HG03460 (cell line): Measurements from ENCODE around the gene PRDM16.
"Not testable (repeated sequence)": the region's sequence is repeated elsewhere in the genome, so short reads cannot be mapped to it uniquely, and the experiment has no call there.

Source experiments
- ATAC-seq: cut with Tn5 transposase; IDR thresholded peaks from one replicate; pipeline ENCODE4 v1.9.1; 2021; ENCODE audit not compliant: unreplicated experiment

Gene PRDM16

DNA sequence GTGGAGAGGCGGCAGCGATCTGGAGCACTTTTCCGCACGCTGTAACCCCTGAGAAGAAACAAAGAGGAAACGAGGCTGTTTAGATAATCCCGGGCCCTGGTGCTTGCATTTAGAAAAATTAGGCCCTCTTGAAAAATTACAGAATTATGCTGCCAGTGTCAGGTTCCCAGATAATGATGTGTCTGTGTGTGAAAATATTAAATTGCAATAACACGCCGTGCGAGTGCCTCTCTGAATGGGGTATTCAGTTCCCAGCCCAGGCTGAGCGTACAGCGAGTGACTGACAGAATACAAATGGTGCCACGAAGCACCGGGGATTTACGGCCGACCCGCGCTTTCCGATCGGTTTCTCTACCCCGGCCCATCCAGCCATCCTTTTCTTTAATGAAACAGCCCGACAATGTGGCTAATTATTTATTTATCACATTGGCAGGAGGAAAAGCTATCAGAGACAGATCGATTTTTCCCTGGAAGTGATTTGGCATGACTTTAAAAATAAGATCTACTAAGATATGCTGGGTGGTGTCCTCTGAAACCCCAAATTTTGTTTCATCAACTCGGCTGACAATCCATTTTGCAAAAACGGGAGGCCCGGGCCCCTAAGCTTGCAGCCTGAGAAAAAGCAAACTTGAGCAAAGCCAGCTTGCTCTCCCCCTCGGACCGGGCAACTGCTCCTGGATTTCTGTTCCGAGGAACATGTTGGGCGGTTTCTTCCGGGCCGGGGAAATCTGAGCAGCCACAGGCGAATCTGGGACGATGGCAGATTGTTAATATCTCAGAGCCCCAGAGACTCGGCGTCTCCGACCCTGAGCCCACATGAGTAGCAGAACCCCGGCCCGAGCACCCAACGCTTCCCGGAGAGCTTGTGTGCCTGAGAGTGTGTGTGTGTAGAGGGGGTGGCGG, 11.3 kb downstream of the PRDM16 start:
- no peak for ATAC-seq

GRCh38 chr1:3081171-3081683, 12.2 kb downstream of the PRDM16 start:
- no peak for ATAC-seq

- no peak for ATAC-seq
Observed at GRCh38 chr1:3082051-3082450, 13.0 kb downstream of the PRDM16 start.

DNA sequence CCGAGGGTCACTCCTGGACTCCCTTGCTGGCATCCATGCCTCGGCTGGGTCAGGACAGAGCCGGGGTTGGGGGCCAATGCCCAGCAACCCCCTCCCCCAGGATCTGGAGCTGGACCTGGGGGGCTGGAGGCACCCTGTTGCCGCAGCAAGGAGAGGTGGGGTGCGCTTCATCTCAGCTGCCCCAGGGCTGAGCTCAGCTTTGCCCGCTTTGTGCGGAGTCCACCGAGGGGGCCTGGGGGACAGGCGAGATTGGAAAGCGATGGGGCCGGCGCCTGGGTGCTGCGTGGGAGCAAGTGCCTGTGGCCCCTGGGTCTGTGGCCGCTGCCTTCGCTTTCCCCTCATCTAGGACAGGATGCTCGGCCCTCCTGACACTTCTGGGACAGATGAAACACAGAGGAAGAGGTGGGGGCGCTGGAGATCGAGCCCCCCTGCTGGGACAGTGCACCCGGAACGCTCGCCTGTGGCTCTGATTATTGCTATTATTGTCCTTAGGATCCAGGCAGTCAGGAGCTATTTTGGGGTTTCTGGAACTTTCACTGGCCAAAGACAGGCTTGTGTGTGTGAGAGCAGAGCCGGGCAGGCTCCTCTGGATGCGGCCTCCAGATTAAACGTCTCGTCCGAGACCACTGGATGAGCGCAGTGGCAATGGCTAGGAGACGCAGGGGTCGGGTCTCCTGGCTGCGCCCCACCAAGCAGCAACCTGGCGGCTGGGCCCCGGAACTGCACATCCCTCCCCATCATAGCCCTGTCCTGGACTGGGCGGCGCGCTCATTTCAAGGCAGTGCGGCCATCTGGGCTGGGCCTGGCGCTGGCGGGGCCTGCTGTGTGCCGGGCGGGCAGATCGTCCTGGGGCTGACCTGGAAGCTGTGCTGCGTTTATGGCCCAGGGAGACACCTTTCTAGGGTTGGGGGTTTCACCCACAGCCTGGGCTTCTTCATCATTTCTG, 13.8 kb downstream of the PRDM16 start:
- no peak for ATAC-seq

DNA sequence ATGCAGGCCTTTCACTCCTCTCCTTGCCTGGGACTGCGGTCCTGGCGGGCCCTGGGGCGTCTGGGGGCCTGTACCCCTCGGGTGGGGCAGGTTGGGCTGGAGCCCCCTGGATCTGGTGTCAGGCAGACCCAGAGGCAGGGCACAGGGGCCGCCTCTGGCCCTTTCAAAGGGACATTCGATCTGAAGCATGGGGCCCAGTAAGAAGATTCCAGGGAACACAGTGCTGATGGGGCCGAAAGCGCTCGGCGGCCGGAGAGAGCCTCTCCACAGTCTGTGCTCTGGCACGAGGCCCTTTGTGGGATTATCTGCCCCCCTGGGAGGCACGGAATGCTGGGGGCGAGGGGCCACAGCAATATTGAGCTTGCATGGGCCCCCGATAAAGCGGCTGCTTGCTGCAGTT, 15.2 kb downstream of the PRDM16 start:
- no peak for ATAC-seq

GRCh38 chr1:3084726-3085125, 15.7 kb downstream of the PRDM16 start:
- no peak for ATAC-seq

- no peak for ATAC-seq
Observed at GRCh38 chr1:3085721-3086120, 16.7 kb downstream of the PRDM16 start.

DNA sequence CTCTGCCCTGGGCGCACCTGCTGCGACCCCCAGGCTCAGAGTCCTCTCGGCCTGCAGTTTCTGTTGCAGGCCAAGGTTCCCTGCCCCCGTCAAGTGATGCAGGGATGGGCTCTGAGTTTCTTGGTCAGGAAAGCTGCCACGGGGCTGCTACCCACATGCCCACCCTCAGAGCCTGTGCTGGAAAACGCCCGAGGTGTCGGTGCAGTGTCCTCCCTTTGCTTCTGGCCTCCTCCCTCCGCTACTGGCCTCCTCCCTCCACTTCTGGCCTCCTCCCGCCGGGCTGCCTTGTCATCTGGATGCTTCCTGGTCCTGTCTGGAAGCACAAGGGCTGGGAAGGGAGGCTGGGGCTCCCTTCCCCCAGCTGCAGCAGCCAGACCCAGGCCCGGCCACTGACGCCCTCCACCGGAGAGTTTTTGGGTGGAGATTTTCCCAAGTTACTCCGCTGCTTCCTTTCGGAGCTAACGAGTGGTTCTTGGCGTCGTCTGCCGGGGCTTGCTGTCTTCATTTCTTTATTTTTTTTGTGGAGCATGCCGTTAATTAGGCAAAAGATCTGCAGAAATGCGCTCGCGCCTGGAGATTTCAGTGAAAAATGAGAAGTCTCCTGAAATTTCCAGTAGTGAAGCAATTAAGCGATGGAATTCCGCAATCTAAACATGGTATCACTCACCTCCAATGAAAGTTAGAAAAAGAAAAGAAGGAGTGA, 17.4 kb downstream of the PRDM16 start:
- ATAC-seq, result no peak

DNA sequence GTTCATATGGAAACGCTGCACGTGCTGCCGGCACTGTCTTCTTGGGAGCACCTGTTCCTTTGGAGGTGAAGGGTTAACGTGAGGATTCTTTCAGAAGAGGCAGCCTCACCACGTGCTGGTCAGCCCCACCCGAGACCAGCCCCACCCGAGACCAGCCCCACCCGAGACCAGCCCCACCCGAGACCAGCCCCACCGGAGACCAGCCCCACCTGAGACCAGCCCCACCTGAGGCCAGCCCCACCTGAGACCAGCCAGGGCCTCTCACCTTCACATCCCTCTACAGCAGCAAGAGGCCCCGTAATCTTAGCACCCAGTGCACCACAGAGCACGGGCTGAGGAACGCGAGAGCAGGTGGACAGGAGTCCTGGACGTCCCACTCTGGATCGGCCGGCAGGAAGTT, 18.0 kb downstream of the PRDM16 start:
- no peak for ATAC-seq

DNA sequence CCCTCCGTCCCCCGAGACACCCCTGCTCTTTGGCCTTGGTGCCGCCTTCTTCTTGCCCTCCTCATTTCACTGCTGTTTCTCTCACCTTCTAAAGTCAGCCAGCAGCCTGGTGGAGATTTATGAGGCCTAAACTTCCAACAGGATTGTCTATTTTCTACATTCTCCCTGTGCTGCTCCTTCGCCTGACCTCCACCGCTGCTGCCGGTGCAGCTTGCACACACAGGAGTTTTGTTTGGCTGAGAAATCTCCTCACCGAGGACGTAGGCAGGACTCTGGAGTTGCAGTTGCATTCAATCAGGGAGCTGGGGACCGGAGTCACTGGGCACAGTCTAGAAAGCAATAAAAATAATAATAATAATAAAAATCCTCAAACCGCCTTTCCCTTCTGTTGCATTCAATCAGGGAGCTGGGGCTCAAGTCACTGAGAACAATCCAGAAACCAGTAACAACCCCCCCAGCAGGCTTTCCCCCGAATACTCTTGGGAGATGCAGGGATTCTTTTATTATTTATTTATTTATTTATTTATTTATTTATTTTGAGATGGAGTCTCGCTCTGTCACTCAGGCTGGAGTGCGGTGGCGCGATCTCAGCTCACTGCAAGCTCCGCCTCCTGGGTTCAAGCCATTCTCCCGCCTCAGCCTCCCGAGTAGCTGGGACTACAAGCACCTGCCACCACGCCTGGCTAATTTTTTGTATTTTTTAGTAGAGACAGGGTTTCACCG, 19.1 kb downstream of the PRDM16 start:
- ATAC-seq, result not testable (repeated sequence)

DNA sequence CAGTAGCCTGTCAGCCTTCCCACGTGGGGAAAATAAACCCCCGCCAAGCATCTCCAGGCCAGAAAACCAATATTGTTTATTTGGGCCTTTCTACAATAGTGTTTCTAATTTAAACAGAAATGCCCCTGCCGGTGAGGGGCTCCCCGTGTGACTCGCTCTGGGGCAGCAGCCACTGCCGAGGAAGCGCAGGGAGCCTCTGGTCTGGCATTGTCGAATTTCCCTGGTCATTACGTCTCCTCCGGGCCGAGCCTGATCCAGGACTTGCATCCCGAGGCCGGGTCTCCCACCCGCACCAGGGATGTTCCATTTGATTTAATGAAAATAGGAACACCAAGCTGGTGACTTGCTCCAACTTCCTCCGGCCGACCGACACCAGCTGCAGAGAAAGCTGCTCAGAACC, 20.5 kb downstream of the PRDM16 start:
- no peak for ATAC-seq

DNA sequence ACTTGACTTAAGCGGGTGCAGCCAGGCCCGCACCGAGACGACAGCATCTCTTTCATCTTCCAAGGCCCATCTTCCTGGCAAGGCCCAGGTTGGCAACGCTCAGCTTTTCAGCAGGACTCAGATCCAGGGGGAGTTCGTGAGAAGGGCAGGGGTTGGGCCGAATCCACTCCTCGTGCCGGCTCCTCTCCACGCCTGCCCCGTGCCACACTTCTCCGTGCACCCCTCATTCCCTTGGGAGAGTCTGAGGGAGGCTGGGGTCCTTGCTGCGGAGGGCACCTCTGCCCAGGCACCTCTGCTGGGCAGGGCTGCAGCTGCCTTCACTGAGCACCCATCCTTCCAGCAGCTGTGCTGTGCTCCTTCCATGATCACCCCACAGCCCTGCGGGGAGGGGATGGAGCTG, 22.3 kb downstream of the PRDM16 start:
- ATAC-seq, result no peak

DNA sequence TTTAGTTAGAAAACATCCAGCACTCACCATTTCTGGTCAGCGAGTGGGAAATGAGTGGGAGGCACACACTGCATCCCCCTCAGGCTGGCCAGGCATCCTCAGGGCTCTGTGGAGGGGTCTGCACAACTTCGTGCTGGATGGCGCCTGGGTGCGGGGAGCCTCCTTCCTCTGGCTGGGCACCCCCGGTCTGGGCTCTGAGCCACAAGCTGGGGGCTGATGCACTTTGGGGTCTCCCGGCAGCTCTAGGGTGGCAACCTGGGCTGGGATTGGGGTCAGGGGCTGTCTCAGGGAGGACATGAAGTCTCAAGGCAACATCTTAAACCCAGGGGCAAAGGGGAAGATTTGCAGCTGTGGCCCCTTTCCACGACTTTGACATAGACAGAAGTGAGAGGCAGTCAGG, 23.5 kb downstream of the PRDM16 start:
- ATAC-seq, result no peak

- no peak for ATAC-seq
Observed at GRCh38 chr1:3093898-3094626, 25.1 kb downstream of the PRDM16 start.

- no peak for ATAC-seq
Observed at GRCh38 chr1:3094863-3095780, 26.1 kb downstream of the PRDM16 start.

- no peak for ATAC-seq
Observed at GRCh38 chr1:3096345-3096744, 27.3 kb downstream of the PRDM16 start.

DNA sequence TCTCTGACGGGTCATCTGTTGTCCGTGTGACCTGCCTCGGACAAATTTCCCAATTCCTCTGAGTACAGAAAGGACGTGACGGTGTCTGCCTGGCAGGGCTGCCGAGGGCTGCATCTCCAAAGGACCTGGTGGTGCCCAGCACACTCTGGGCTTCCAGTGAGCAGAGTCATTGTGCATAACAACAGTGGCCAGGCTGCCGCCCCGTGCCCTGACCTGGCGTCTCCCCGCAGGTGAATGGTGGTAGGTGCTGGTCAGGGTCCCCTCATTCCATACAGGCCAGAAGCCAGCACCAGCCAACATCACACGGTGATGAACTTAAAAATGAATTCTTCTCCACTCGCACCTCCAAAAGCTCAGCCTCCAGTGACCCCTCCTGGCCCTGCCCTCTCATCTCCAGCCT, 28.2 kb downstream of the PRDM16 start:
- no peak for ATAC-seq

- no peak for ATAC-seq
Observed at GRCh38 chr1:3097861-3098260, 28.9 kb downstream of the PRDM16 start.

DNA sequence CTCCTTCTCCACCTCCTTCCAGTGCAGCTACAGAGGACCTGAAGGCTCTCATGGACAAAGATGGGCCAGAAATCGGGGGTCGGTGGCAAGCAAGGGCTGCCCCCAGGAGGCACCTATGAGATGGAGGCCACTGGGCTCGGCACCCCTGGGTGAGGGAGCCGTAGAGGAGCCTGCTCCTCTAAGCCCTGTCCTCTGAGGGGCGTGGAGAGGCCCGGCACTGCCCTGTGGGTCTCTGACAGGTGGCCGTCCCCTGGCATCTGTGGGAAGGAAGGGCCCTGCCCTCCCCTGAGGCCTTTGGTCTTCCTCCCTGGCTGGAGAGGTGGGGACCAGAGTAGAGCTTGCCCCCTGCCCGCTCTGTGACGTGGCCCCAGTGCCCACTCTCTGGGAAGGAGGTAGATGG, 30.9 kb downstream of the PRDM16 start:
- ATAC-seq, result no peak
